Measurements from ENCODE around the gene TNFAIP8. TPM values are rescaled to one million over a fixed set of nuclear protein-coding genes. Genes with fewer than 3 reads are reported as not detected.

Gene TNFAIP8
- total RNA-seq = 6.5 and 26.4 TPM in 2 replicates

DNA sequence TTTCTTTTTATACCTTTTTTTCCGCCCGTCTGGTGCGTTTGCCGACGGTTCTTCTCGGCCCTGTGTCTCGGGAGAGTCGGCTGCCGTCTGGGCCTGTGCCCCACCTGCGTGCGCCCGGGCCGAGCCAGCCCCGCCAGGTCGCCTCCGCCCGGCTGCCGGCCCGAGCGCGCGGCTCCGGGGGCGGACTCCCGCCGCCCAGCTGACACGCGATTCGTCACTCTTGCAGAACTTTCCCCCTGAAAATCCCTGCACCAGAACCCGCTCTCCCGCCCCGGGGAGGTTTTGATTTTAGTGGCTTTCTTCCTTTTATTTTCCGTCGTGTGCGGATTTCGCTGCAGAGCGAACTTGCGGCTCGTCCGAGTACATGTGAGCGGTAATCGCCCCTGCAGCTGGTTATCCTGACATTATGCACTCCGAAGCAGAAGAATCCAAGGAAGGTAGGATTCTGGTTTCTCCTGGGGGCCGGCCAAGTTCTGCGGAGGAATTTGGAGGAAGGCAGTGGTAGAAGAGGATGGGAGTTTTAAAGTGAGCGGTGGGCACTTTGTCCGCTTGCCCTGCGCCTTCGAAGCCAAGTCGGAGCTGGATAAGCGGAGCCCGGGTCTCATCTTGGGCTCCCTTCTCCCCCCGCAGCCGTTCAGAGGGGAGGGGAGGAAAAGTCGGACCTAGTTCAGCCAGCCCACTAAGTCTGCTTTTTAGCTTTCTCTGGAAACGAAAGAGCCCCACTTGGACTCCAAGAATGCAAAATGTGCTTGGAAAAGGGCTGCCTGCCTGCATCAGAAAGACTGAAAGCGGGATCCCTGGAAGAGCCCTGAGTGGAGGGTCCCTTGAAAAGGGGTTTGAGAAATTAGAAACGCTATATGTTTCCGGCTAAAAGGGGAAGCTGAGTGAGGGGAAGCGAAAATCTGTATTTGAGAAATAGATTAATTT lies at the start of gene TNFAIP8:
Gene TNFAIP8 (plus strand): TSS at position 335 of the 927 bp plus-strand sequence. CDS start 72 bp downstream, at position 407.

Other genes starting within 250 kb of the TNFAIP8 start
- 116 and 130 TPM in 2 replicates for gene HSD17B4, start 96.5 kb downstream of the TNFAIP8 start, total RNA-seq